K562 (cell line): Measurements from ENCODE around the gene TIMP2. TPM values are rescaled to one million over a fixed set of nuclear protein-coding genes. Genes with fewer than 3 reads are reported as not detected.

ENCODE experiments used
- ATAC-seq: fragments of 200-7000 bp; cut with Tn5 transposase; 3 replicates; pipeline ENCODE4 v1.9.1; 2020; ENCODE audit warnings: moderate library complexity
- BruUV-seq: library from RNA; stranded (reverse); fragments of 400-500 nt; replicated peaks from 2 replicates; lab custom pipeline; 2021; lab: Mats Ljungman, UMichigan
- CTCF ChIA-PET: fragments of 300-600 bp; formaldehyde crosslinking; extraction: SDS; loops from one replicate; lab custom pipeline; 2021; ENCODE audit warnings: low intra/inter-chr PET ratio; lab: Yijun Ruan, JAX
- POLR2A ChIA-PET: fragments of 300-600, 350-650 bp; sonication (Branson Sonifier 250); formaldehyde crosslinking; extraction: SDS; loops from one replicate; lab custom pipeline; 2021; ENCODE audit warnings: antibody characterized with exemption, inconsistent platforms; lab: Yijun Ruan, JAX
- DNase-seq, 4 experiments: peaks; one replicate each; pipeline versions ENCODE4 v3.0.0 to v3.0.0-alpha.2; 2011 to 2018; ENCODE audit warnings: low spot score in 3 of 4, mixed read lengths in 3 of 4; ENCODE audit errors: extremely low read depth in 1 of 4
- FAIRE-seq: peaks from 2 replicates; lab custom pipeline; 2011; peaks lifted over from hg19 to GRCh38; lab: Jason Lieb, UNC
- H2AFZ ChIP-seq: 2 replicates; pipeline ENCODE4 v1.6.0; 2011; ENCODE audit warnings: low read depth, low read length, control low read depth, inconsistent platforms
- H3K27ac ChIP-seq: fragments of 200-600 bp; 3 replicates; pipeline ENCODE4 v1.8.0; 2011; ENCODE audit warnings: low read depth, mild to moderate bottlenecking, control low read depth, inconsistent platforms, low read length, moderate library complexity, mixed read lengths; ENCODE audit errors: extremely low read depth
- H3K27me3 ChIP-seq, 2 experiments: fragments of 300-600 bp in 1 of 2; 2 replicates in 1 of 2; 3 replicates in 1 of 2; pipeline versions ENCODE4 v1.6.0 to v1.8.0; 2011; ENCODE audit warnings: inconsistent platforms in 2 of 2, low read length in 2 of 2, mild to moderate bottlenecking in 1 of 2, mixed read lengths in 1 of 2, moderate library complexity in 1 of 2; ENCODE audit not compliant: control insufficient read depth in 2 of 2, insufficient read depth in 2 of 2
- H3K36me3 ChIP-seq: fragments of 300-600 bp; 3 replicates; pipeline ENCODE4 v1.8.0; 2011; ENCODE audit warnings: mild to moderate bottlenecking, low read length, inconsistent platforms; ENCODE audit not compliant: control insufficient read depth, insufficient read depth
- H3K4me1 ChIP-seq, 2 experiments: fragments of 200-600 bp in 1 of 2; replicated peaks in 1 of 2; 2 replicates in 1 of 2; 3 replicates in 1 of 2; pipeline versions ENCODE4 v1.5.1 to v1.8.0; 2011; ENCODE audit warnings: inconsistent platforms in 2 of 2, low read length in 2 of 2, mild to moderate bottlenecking in 1 of 2, mixed read lengths in 1 of 2, moderate library complexity in 1 of 2; ENCODE audit not compliant: control insufficient read depth in 2 of 2, insufficient read depth in 2 of 2
- H3K4me2 ChIP-seq: 2 replicates; pipeline ENCODE4 v1.6.1; 2011; ENCODE audit warnings: low read length, control low read depth, inconsistent platforms, mixed read lengths; ENCODE audit not compliant: insufficient read depth
- H3K4me3 ChIP-seq: fragments of 200-600 bp; sonication (generic), shearing (Covaris generic); 2 replicates; pipeline ENCODE4 v1.5.1; 2016; ENCODE audit warnings: control low read depth, inconsistent platforms
- H3K79me2 ChIP-seq: fragments of 200-600 bp; 3 replicates; pipeline ENCODE4 v1.8.0; 2011; ENCODE audit warnings: low read length, inconsistent platforms; ENCODE audit not compliant: control insufficient read depth, insufficient read depth
- H3K9ac ChIP-seq, 2 experiments: 2 replicates each; pipeline versions ENCODE4 v1.6.0 to v1.6.1; 2011; ENCODE audit warnings: low read depth in 2 of 2, low read length in 2 of 2, control low read depth in 1 of 2, inconsistent platforms in 1 of 2, mild to moderate bottlenecking in 1 of 2, mixed read lengths in 1 of 2; ENCODE audit not compliant: insufficient read depth in 1 of 2
- H3K9me1 ChIP-seq: one replicate; pipeline ENCODE4 v1.6.0; 2011; ENCODE audit warnings: inconsistent platforms, mild to moderate bottlenecking, low read length, moderate library complexity; ENCODE audit not compliant: control insufficient read depth, insufficient read depth
- H3K9me3 ChIP-seq: replicated peaks from 2 replicates; pipeline ENCODE4 v1.5.1; 2011; ENCODE audit warnings: low read depth, low read length, inconsistent platforms; ENCODE audit not compliant: control insufficient read depth, insufficient read depth
- H4K20me1 ChIP-seq: replicated peaks from 2 replicates; pipeline ENCODE4 v1.6.1; 2011; ENCODE audit warnings: low read length, inconsistent platforms, mixed read lengths; ENCODE audit not compliant: control insufficient read depth, insufficient read depth
- GATAD2A ChIP-seq: fragments of 450-650 bp; IDR thresholded peaks from 2 replicates; pipeline ENCODE4 v1.6.1; 2017
- ILF3 ChIP-seq: fragments of 450-650 bp; IDR thresholded peaks from 2 replicates; pipeline ENCODE4 v1.6.1; 2018; ENCODE audit warnings: antibody characterized with exemption, mild to moderate bottlenecking, moderate library complexity, borderline replicate concordance
- MYNN ChIP-seq, 2 experiments: sonication (generic); formaldehyde crosslinking in 1 of 2; IDR thresholded peaks; 2 replicates each; pipeline versions ENCODE4 v1.5.0 to v1.6.1; 2016 to 2020; ENCODE audit warnings: antibody characterized with exemption in 1 of 2, missing genetic modification reagents in 1 of 2
- NR2C1 ChIP-seq, 2 experiments: fragments of 450-650 bp; IDR thresholded peaks; 2 replicates each; pipeline ENCODE4 v1.6.1; 2017; ENCODE audit warnings: mild to moderate bottlenecking in 2 of 2, antibody characterized with exemption in 1 of 2, inconsistent platforms in 1 of 2, missing compliant biosample characterization in 1 of 2, missing genetic modification characterization in 1 of 2
- NR2C2 ChIP-seq, 2 experiments: fragments of 200-800 bp in 1 of 2; sonication (Bioruptor generic) in 1 of 2; sonication (generic) in 1 of 2; formaldehyde crosslinking in 1 of 2; IDR thresholded peaks; 2 replicates each; pipeline versions ENCODE4 v1.6.1 to v1.8.0; 2016 to 2022; ENCODE audit warnings: mild to moderate bottlenecking in 1 of 2, missing compliant biosample characterization in 1 of 2, missing genetic modification characterization in 1 of 2, missing genetic modification reagents in 1 of 2
- PKNOX1 ChIP-seq: fragments of 450-650 bp; IDR thresholded peaks from 2 replicates; pipeline ENCODE4 v1.6.1; 2016
- SIX5 ChIP-seq, 2 experiments: IDR thresholded peaks; 2 replicates each; pipeline ENCODE4 v1.6.1; 2011; ENCODE audit warnings: low read length in 2 of 2, borderline replicate concordance in 1 of 2, low read depth in 1 of 2, mild to moderate bottlenecking in 1 of 2, moderate library complexity in 1 of 2; ENCODE audit not compliant: insufficient read depth in 1 of 2
- TEAD4 ChIP-seq, 2 experiments: sonication (generic) in 1 of 2; formaldehyde crosslinking in 1 of 2; IDR thresholded peaks; 2 replicates each; pipeline versions ENCODE4 v1.6.1 to v1.8.0; 2012 to 2022; ENCODE audit warnings: borderline replicate concordance in 1 of 2, inconsistent platforms in 1 of 2, low read length in 1 of 2, mild to moderate bottlenecking in 1 of 2, missing genetic modification reagents in 1 of 2
- TFE3 ChIP-seq: fragments of 450-650 bp; formaldehyde crosslinking; IDR thresholded peaks from 2 replicates; pipeline ENCODE4 v1.4.0; 2020; ENCODE audit warnings: mild to moderate bottlenecking, mixed read lengths
- USF1 ChIP-seq: sonication (generic); formaldehyde crosslinking; IDR thresholded peaks from 2 replicates; pipeline ENCODE4 v1.9.0; 2022; ENCODE audit warnings: mild to moderate bottlenecking, missing genetic modification reagents
- USF2 ChIP-seq: sonication (generic); formaldehyde crosslinking; IDR thresholded peaks from 2 replicates; pipeline ENCODE4 v1.5.0; 2020; ENCODE audit warnings: missing genetic modification reagents
- ZNF589 ChIP-seq: fragments of 200-800 bp; sonication (Bioruptor generic); IDR thresholded peaks from 2 replicates; pipeline ENCODE4 v1.6.1; 2016; ENCODE audit warnings: low read depth, missing genetic modification characterization, missing compliant biosample characterization
- whole genome bisulfite sequencing: fragments of 100-300 bp; shearing (Covaris generic); methylation state at CpG from one replicate; pipeline ENCODE4 v1.1.6; 2016; ENCODE audit warnings: low coverage, mixed read lengths; ENCODE audit not compliant: insufficient coverage; ENCODE audit errors: missing lambda C conversion rate; 5-methylcytosine and 5-hydroxymethylcytosine counted together
- in situ Hi-C: fragments of 300-500 bp; cut with MboI; formaldehyde crosslinking; loops from 4 replicates; pipeline ENCODE4 v1.15.0; 2018; ENCODE audit warnings: inconsistent platforms, mixed read lengths
- intact Hi-C: fragments of 100-400 bp; cut with micrococcal nuclease; formaldehyde crosslinking; loops from 2 replicates; pipeline ENCODE4 v1.14.2; 2022
- polyA plus RNA-seq, 8 experiments: library from polyadenylated mRNA; depleted of rRNA in 4 of 8; stranded (reverse) in 5 of 8; unstranded in 3 of 8; fragments of >200 nt; fragmentation: Nextera tagmentation in 2 of 8; fragmentation: Illumina TruSeq in 1 of 8; extraction: Ambion mirVana in 2 of 8; extraction: Trizol in 1 of 8; gene quantifications; 2 replicates each; pipeline versions ENCODE4 v1.2.1 to v1.2.3, GENCODE V29; 2011 to 2014; ENCODE audit warnings: inconsistent platforms in 1 of 8, missing spikeins in 1 of 8
- total RNA-seq, 7 experiments: library from RNA; depleted of rRNA in 6 of 7; stranded (reverse); fragments of >200 nt in 6 of 7; fragmentation: Illumina TruSeq in 2 of 7; extraction: Trizol in 2 of 7; gene quantifications; 2 replicates each; pipeline versions ENCODE4 v1.2.1 to v1.2.3, GENCODE V29; 2011 to 2021; ENCODE audit warnings: low replicate concordance in 1 of 7
- TF ChIP-seq, protein P1 (sequence below): IDR thresholded peaks from 2 replicates; pipeline ENCODE4 v1.6.1; 2011; ENCODE audit not compliant: insufficient read length; ENCODE audit errors: extremely low read depth

Gene TIMP2
- total and polyA plus RNA-seq, 9 of the 15 experiments (the other 6 are each of a cell fraction or from before 2014, with no cell fraction given): 0.55 TPM; not detected in 8

DNA sequence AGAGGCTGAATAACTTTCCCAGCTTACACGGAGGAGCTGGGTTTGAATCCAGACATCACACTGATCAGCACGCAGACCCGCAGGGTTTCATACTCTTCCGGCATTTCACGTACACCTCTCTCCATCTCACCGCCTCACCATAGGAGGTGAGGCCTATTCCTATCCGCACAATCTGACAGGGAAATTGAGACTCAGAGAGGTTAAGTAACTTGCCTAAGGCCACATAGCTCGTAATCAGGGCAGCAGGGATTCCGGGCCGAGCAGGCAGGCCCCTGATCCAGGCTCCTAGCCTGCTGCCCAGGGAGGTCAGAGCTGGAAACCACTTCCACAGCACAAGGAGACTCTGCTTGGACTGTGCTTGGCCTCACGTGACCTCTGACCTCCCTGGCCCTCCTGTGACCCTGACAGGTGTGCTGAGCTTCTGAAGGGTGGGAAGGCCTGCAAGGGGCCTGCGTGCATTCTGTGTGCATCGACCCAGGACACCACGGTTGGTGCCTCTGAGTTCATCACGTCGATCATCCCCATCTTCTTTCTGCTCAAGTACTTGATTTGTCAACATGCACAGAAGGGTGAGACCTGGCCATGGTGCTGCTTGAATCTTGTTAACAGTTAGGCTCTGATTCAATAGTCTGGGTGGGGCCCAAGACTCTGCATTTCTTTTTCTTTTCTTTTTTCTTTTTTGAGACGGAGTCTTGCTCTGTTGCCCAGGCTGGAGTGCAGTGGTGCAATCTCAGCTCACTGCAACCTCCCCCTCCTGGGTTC is 26.9 kb downstream of the TIMP2 start:
- CTCF ChIA-PET: no interaction called here
- no peak overlapping the region for H3K4me2 ChIP-seq
- POLR2A ChIA-PET: interaction anchor here (0.7 kb wide), 1 partner anchor 589 kb away, joined by 4 read pairs; no protein-coding TSS in a partner anchor
- TF ChIP-seq NR2C2 (CRISPR knock-in tag; IDR thresholded peaks at IDR 0.05): no peak
- TF ChIP-seq NR2C2 (tag; IDR thresholded peaks at IDR 0.05): 0 out of 2 replicates have a peak, but pooled peaks have one; percentile 12
- no peak for TF ChIP-seq ZNF589
- peak; percentile 59 for TF ChIP-seq USF1 (CRISPR knock-in tag)
- peak; percentile 53 for TF ChIP-seq USF2 (CRISPR knock-in tag)
- peak; percentile 28 for TF ChIP-seq TFE3 (CRISPR knock-in tag)
- TF ChIP-seq SIX5 (IDR thresholded peaks at IDR 0.05; ENCODE audit: borderline replicate concordance in 1 of 2, insufficient read depth in 1 of 2, low read depth in 1 of 2, low read length in 2 of 2): no peak
- TF ChIP-seq TEAD4 (IDR thresholded peaks at IDR 0.05; ENCODE audit: low read length): no peak
- TF ChIP-seq TEAD4 (CRISPR knock-in tag; IDR thresholded peaks at IDR 0.05; ENCODE audit: borderline replicate concordance): no peak
- no peak for TF ChIP-seq PKNOX1
- TF ChIP-seq ILF3: no peak
- TF ChIP-seq NR2C1 (IDR thresholded peaks at IDR 0.05): 0 out of 2 replicates have a peak, but pooled peaks have one; percentile 25
- TF ChIP-seq NR2C1 (tag; IDR thresholded peaks at IDR 0.05): 0 out of 2 replicates have a peak, but pooled peaks have one; percentile 43
- no peak for TF ChIP-seq GATAD2A
- no peak for TF ChIP-seq MYNN (IDR thresholded peaks at IDR 0.05)
- no peak for TF ChIP-seq MYNN (CRISPR knock-in tag; IDR thresholded peaks at IDR 0.05)
- TF ChIP-seq, protein P1, sequence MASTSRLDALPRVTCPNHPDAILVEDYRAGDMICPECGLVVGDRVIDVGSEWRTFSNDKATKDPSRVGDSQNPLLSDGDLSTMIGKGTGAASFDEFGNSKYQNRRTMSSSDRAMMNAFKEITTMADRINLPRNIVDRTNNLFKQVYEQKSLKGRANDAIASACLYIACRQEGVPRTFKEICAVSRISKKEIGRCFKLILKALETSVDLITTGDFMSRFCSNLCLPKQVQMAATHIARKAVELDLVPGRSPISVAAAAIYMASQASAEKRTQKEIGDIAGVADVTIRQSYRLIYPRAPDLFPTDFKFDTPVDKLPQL: no peak

More for the DNA sequence above, 26.9 kb downstream of the TIMP2 start:
- ATAC-seq (no peak), DNase-seq (no peak), FAIRE-seq (no peak)
- Histone ChIP-seq H4K20me1 (peaks cover 7% of the 10 kb centered on the region), H3K27me3 (peaks cover 56 to 86% of the 10 kb centered on the region in 2 experiments), H3K4me3 (no peak overlapping the region), H3K9ac (no peak overlapping the region), H3K9me3 (no peaks in the 10 kb centered on the region), H3K27ac (no peak overlapping the region), H2AFZ (no peak overlapping the region), H3K9me1 (peaks cover 2% of the 10 kb centered on the region), H3K79me2 (no peaks in the 10 kb centered on the region), H3K4me1 (peaks cover 0 to 14% of the 10 kb centered on the region in 2 experiments; a peak in 2 of 5 replicates), H3K36me3 (no peaks in the 10 kb centered on the region)
- 4% methylated on average over 17 of the region's 17 CpGs for WGBS
- no TSS peak for BruUV-seq
- in situ Hi-C loops: no loop called here
- intact Hi-C loops: no loop called here
